Vagina (tissue), 2 donors: ENCODE results near the gene AHSG.

Experiments
- CTCF ChIP-seq, 3 experiments: fragments of 450-650 bp in 2 of 3; fragments of 200-600 bp in 1 of 3; sonication (generic) in 1 of 3; IDR thresholded peaks; one replicate each; pipeline ENCODE4 v1.5.1; 2017 to 2019; ENCODE audit warnings: antibody characterized with exemption in 3 of 3, mild to moderate bottlenecking in 2 of 3, moderate library complexity in 2 of 3
- POLR2A ChIP-seq, 2 donors: fragments of 450-650 bp; IDR thresholded peaks; one replicate each; pipeline ENCODE4 v1.6.1; 2017; ENCODE audit warnings: antibody characterized with exemption in 2 of 2, mild to moderate bottlenecking in 2 of 2, moderate library complexity in 2 of 2

- TF ChIP-seq CTCF (IDR thresholded peaks at IDR 0.05): no peak
- no peak for TF ChIP-seq POLR2A (IDR thresholded peaks at IDR 0.05)
These were observed 19.0 kb upstream of the AHSG start for GRCh38 chr3:186593862-186594261.
